IMR-90 (cell line): ENCODE results near the gene HDAC3. TPM values are rescaled to one million over a fixed set of nuclear protein-coding genes. Genes with fewer than 3 reads are reported as not detected.

Experiments
- ATAC-seq: fragments of 200-7000 bp; cut with Tn5 transposase; 2 replicates; pipeline ENCODE4 v1.9.1; 2020; ENCODE audit warnings: low read depth, mild to moderate bottlenecking, moderate library complexity
- BruUV-seq: library from RNA; stranded (reverse); fragments of 400-500 nt; replicated peaks from 2 replicates; lab custom pipeline; 2021; lab: Mats Ljungman, UMichigan
- CTCF ChIA-PET: fragments of 300-600 bp; formaldehyde crosslinking; extraction: SDS; loops from one replicate; lab custom pipeline; 2021; ENCODE audit warnings: antibody characterized with exemption; lab: Yijun Ruan, JAX
- POLR2A ChIA-PET: fragments of 300-600 bp; sonication (Branson Sonifier 250); formaldehyde crosslinking; loops from one replicate; lab custom pipeline; 2022; ENCODE audit warnings: antibody characterized with exemption; ENCODE audit not compliant: unreplicated experiment; lab: Charles Lee
- DNase-seq: peaks from one replicate; pipeline ENCODE4 v3.0.0; 2013
- H2AFZ ChIP-seq: replicated peaks from 2 replicates; pipeline ENCODE3; 2013; ENCODE audit warnings: low read length, mild to moderate bottlenecking; ENCODE audit not compliant: poor library complexity
- H2AK5ac ChIP-seq: 2 replicates; pipeline ENCODE4 v1.6.1; 2013; ENCODE audit warnings: low read depth, low read length, inconsistent platforms
- H2AK9ac ChIP-seq: replicated peaks from 2 replicates; pipeline ENCODE3; 2013; ENCODE audit warnings: mild to moderate bottlenecking, low read depth, low read length, moderate library complexity; ENCODE audit not compliant: poor library complexity
- H2BK120ac ChIP-seq: 2 replicates; pipeline ENCODE4 v1.6.1; 2013; ENCODE audit warnings: low read depth, low read length, inconsistent platforms
- H2BK15ac ChIP-seq: 3 replicates; pipeline ENCODE4 v1.6.1; 2013; ENCODE audit warnings: low read depth, low read length, inconsistent platforms
- H2BK20ac ChIP-seq: 2 replicates; pipeline ENCODE4 v1.6.1; 2013; ENCODE audit warnings: low read depth, mild to moderate bottlenecking, inconsistent platforms, low read length, moderate library complexity
- H2BK5ac ChIP-seq: 2 replicates; pipeline ENCODE4 v1.6.1; 2013; ENCODE audit warnings: mild to moderate bottlenecking, low read depth, low read length, inconsistent platforms; ENCODE audit not compliant: poor library complexity, severe bottlenecking
- H3K14ac ChIP-seq: replicated peaks from 2 replicates; pipeline ENCODE4 v1.6.1; 2013; ENCODE audit warnings: low read depth, low read length, inconsistent platforms
- H3K18ac ChIP-seq: 2 replicates; pipeline ENCODE4 v1.6.1; 2013; ENCODE audit warnings: low read depth, low read length, control low read depth
- H3K23ac ChIP-seq: 2 replicates; pipeline ENCODE4 v1.6.1; 2013; ENCODE audit warnings: low read depth, low read length, inconsistent platforms
- H3K27ac ChIP-seq: 2 replicates; pipeline ENCODE4 v1.5.1; 2013; ENCODE audit warnings: mild to moderate bottlenecking, control low read depth, low read length; ENCODE audit not compliant: insufficient read depth
- H3K27me3 ChIP-seq: 2 replicates; pipeline ENCODE4 v1.6.1; 2013; ENCODE audit warnings: low read length; ENCODE audit not compliant: control insufficient read depth, insufficient read depth
- H3K36me3 ChIP-seq: 2 replicates; pipeline ENCODE4 v1.6.1; 2013; ENCODE audit warnings: low read length, mixed read lengths; ENCODE audit not compliant: control insufficient read depth, insufficient read depth
- H3K4ac ChIP-seq: 2 replicates; pipeline ENCODE4 v1.6.1; 2013; ENCODE audit warnings: low read depth, low read length, inconsistent platforms
- H3K4me1 ChIP-seq: 2 replicates; pipeline ENCODE4 v1.6.1; 2013; ENCODE audit warnings: low read length, mixed read lengths; ENCODE audit not compliant: control insufficient read depth, insufficient read depth
- H3K4me2 ChIP-seq: 2 replicates; pipeline ENCODE4 v1.6.1; 2013; ENCODE audit warnings: low read depth, mild to moderate bottlenecking, control low read depth, low read length, moderate library complexity
- H3K4me3 ChIP-seq: 2 replicates; pipeline ENCODE4 v1.5.1; 2013; ENCODE audit warnings: low read depth, mild to moderate bottlenecking, control low read depth, low read length, moderate library complexity; ENCODE audit not compliant: insufficient read depth
- H3K56ac ChIP-seq: 2 replicates; pipeline ENCODE4 v1.6.1; 2013; ENCODE audit warnings: low read length, inconsistent platforms; ENCODE audit not compliant: insufficient read depth; ENCODE audit errors: extremely low read depth
- H3K79me1 ChIP-seq, 2 experiments: 2 replicates each; pipeline ENCODE4 v1.6.1; 2013; ENCODE audit warnings: low read length in 2 of 2, inconsistent platforms in 1 of 2, low read depth in 1 of 2
- H3K9ac ChIP-seq: 2 replicates; pipeline ENCODE4 v1.6.1; 2013; ENCODE audit warnings: low read depth, low read length, control low read depth
- H3K9me1 ChIP-seq: 2 replicates; pipeline ENCODE4 v1.6.1; 2013; ENCODE audit warnings: low read length, inconsistent platforms; ENCODE audit not compliant: insufficient read depth
- H3K9me3 ChIP-seq: 2 replicates; pipeline ENCODE4 v1.6.1; 2013; ENCODE audit warnings: low read length; ENCODE audit not compliant: control insufficient read depth, insufficient read depth
- H4K20me1 ChIP-seq: 2 replicates; pipeline ENCODE4 v1.6.1; 2013; ENCODE audit warnings: low read length, inconsistent platforms; ENCODE audit not compliant: insufficient read depth
- H4K5ac ChIP-seq: 2 replicates; pipeline ENCODE4 v1.6.1; 2013; ENCODE audit warnings: mild to moderate bottlenecking, low read depth, low read length, control low read depth
- H4K8ac ChIP-seq, 2 experiments: 2 replicates each; pipeline ENCODE4 v1.6.1; 2013; ENCODE audit warnings: low read depth in 2 of 2, low read length in 2 of 2, control low read depth in 1 of 2, inconsistent platforms in 1 of 2
- H4K91ac ChIP-seq: 2 replicates; pipeline ENCODE4 v1.6.1; 2013; ENCODE audit warnings: low read depth, low read length, inconsistent platforms; ENCODE audit not compliant: insufficient read depth
- BHLHE40 ChIP-seq: fragments of 150-350 bp; IDR thresholded peaks from 2 replicates; pipeline ENCODE4 v1.6.1; 2016; ENCODE audit warnings: mild to moderate bottlenecking, low read depth, low read length
- CEBPB ChIP-seq: IDR thresholded peaks from 2 replicates; pipeline ENCODE4 v1.6.1; 2012; ENCODE audit warnings: low read depth, low read length, improper control_type of control experiment
- CHD1 ChIP-seq: IDR thresholded peaks from 2 replicates; pipeline ENCODE4 v1.6.1; 2012; ENCODE audit warnings: low read depth, low read length, improper control_type of control experiment
- MAFK ChIP-seq: IDR thresholded peaks from 2 replicates; pipeline ENCODE4 v1.6.1; 2012; ENCODE audit warnings: low read depth, low read length, improper control_type of control experiment
- MAZ ChIP-seq: IDR thresholded peaks from 2 replicates; pipeline ENCODE4 v1.6.1; 2012; ENCODE audit warnings: low read depth, mild to moderate bottlenecking, low read length, improper control_type of control experiment, moderate library complexity, borderline replicate concordance
- MXI1 ChIP-seq: IDR thresholded peaks from 2 replicates; pipeline ENCODE4 v1.6.1; 2012; ENCODE audit warnings: low read depth, mild to moderate bottlenecking, low read length, moderate library complexity, borderline replicate concordance
- NFE2L2 ChIP-seq: fragments of 150-350 bp; IDR thresholded peaks from 2 replicates; pipeline ENCODE4 v1.6.1; 2016; ENCODE audit warnings: low read depth, mild to moderate bottlenecking, low read length
- POLR2A ChIP-seq: IDR thresholded peaks from 2 replicates; pipeline ENCODE4 v1.6.1; 2012; ENCODE audit warnings: mild to moderate bottlenecking, low read depth, low read length
- RAD21 ChIP-seq: IDR thresholded peaks from 2 replicates; pipeline ENCODE4 v1.6.1; 2012; ENCODE audit warnings: low read length, improper control_type of control experiment
- RCOR1 ChIP-seq: IDR thresholded peaks from 2 replicates; pipeline ENCODE4 v1.6.1; 2012; ENCODE audit warnings: mild to moderate bottlenecking, low read length, improper control_type of control experiment; ENCODE audit not compliant: insufficient replicate concordance
- WGBS, 2 experiments: methylation state at CpG; one replicate each; pipeline versions ENCODE4 v1.1.5 to v1.1.7; 2013; ENCODE audit warnings: missing lambda C conversion rate in 2 of 2; ENCODE audit not compliant: insufficient read length in 1 of 2; ENCODE audit errors: extremely low coverage in 2 of 2; 5-methylcytosine and 5-hydroxymethylcytosine counted together
- dilution Hi-C: fragments of 300-500 bp; cut with HindIII; formaldehyde crosslinking; loops from one replicate; pipeline ENCODE4 v1.14.3; 2018; ENCODE audit warnings: low sequenced_read_pairs; ENCODE audit not compliant: unreplicated experiment
- in situ Hi-C: fragments of 300-500 bp; cut with MboI; formaldehyde crosslinking; loops from 3 replicates; pipeline ENCODE4 v1.14.3; 2019; ENCODE audit warnings: low sequenced_read_pairs, inconsistent platforms, mixed read lengths
- intact Hi-C: fragments of 100-400 bp; cut with micrococcal nuclease; formaldehyde crosslinking; loops from 2 replicates; pipeline ENCODE4 v1.10.0; 2022
- polyA plus RNA-seq, 3 experiments: library from polyadenylated mRNA; depleted of rRNA; stranded (reverse); fragments of >200 nt; gene quantifications; 2 replicates each; pipeline ENCODE4 v1.2.3, GENCODE V29; 2012; ENCODE audit warnings: low replicate concordance in 1 of 3
- total RNA-seq: library from RNA; depleted of rRNA; stranded (reverse); fragments of >200 nt; gene quantifications from 2 replicates; pipeline ENCODE4 v1.2.3, GENCODE V29; 2012
- TF ChIP-seq, protein P1 (sequence below): fragments of 150-350 bp; IDR thresholded peaks from 2 replicates; pipeline ENCODE4 v1.6.1; 2017; ENCODE audit warnings: mild to moderate bottlenecking, antibody characterized with exemption, low read length, low read depth
- TF ChIP-seq, protein P2 (sequence below): fragments of 150-350 bp; IDR thresholded peaks from 2 replicates; pipeline ENCODE4 v1.6.1; 2016; ENCODE audit warnings: low read depth, mild to moderate bottlenecking, low read length, moderate library complexity, borderline replicate concordance

HDAC3 gene
- total and polyA plus RNA-seq, 2 of the 4 experiments (the other 2 are of a cell fraction), result 84.2 to 89.7 TPM

DNA sequence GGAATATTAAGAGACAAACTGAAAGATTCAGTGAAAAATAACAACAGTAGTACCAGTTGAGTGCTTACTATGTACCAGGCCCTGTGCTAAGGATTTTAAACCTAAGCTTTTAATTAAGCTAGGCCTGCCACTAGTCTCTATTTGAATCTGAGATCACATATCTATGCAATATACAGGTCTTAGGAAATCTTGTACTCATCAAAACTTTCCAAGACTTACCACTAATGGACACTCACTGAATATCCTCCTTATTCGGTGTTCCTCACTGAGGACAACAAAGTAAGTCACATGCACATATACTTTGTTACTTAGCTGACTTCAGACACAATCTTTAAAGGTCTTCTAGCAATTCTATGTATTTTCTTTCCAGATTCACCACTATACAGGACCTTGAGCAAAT is 50.4 kb downstream of the HDAC3 start:
- intact Hi-C loops (no loop called here), in situ Hi-C loops (loop anchor here (25.0 kb wide), 1 partner anchor 899 kb away; the partner anchor contains the start of genes HARS1 and HARS2), dilution Hi-C loops (no loop called here)
- H2BK120ac ChIP-seq, result no peak overlapping the region
- no peak overlapping the region for H2AK5ac ChIP-seq
- H4K5ac ChIP-seq, result no peak overlapping the region
- 100% methylated on average over 1 of the region's 1 CpG; no CpG with 5 or more reads in 1 of the 2 experiments for WGBS, 2 experiments
- no peak overlapping the region for H2BK15ac ChIP-seq
- H2BK20ac ChIP-seq, result no peak overlapping the region
- peaks cover 12% of the 10 kb centered on the region for H3K36me3 ChIP-seq
- H3K14ac ChIP-seq, result no peak overlapping the region
- no peak overlapping the region for H3K18ac ChIP-seq
- no peak overlapping the region for H4K8ac ChIP-seq
- no peaks in the 10 kb centered on the region for H3K4me1 ChIP-seq
- H2BK5ac ChIP-seq, result no peak overlapping the region
- no peak overlapping the region for H2AK9ac ChIP-seq
- no peak overlapping the region for H3K4me3 ChIP-seq
- H3K27me3 ChIP-seq, result no peaks in the 10 kb centered on the region
- no TSS peak for BruUV-seq
- ATAC-seq (no peak), DNase-seq (no peak)
- ChIA-PET CTCF (no interaction called here), POLR2A (no interaction called here)
- no peak overlapping the region for H3K9ac ChIP-seq
- H2AFZ ChIP-seq, result no peak overlapping the region
- no peaks in the 10 kb centered on the region for H3K9me1 ChIP-seq
- H4K20me1 ChIP-seq, result no peaks in the 10 kb centered on the region
- no peak overlapping the region for H3K4ac ChIP-seq
- H3K27ac ChIP-seq, result no peak overlapping the region
- TF ChIP-seq MXI1, result no peak
- TF ChIP-seq RCOR1, result no peak
- no peak for TF ChIP-seq BHLHE40
- no peak for TF ChIP-seq CEBPB
- no peak for TF ChIP-seq NFE2L2
- no peak for TF ChIP-seq POLR2A
- TF ChIP-seq CHD1, result no peak
- TF ChIP-seq, protein P1, sequence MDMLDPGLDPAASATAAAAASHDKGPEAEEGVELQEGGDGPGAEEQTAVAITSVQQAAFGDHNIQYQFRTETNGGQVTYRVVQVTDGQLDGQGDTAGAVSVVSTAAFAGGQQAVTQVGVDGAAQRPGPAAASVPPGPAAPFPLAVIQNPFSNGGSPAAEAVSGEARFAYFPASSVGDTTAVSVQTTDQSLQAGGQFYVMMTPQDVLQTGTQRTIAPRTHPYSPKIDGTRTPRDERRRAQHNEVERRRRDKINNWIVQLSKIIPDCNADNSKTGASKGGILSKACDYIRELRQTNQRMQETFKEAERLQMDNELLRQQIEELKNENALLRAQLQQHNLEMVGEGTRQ, result no peak
- TF ChIP-seq MAZ, result no peak
- TF ChIP-seq MAFK, result no peak
- TF ChIP-seq, protein P2, sequence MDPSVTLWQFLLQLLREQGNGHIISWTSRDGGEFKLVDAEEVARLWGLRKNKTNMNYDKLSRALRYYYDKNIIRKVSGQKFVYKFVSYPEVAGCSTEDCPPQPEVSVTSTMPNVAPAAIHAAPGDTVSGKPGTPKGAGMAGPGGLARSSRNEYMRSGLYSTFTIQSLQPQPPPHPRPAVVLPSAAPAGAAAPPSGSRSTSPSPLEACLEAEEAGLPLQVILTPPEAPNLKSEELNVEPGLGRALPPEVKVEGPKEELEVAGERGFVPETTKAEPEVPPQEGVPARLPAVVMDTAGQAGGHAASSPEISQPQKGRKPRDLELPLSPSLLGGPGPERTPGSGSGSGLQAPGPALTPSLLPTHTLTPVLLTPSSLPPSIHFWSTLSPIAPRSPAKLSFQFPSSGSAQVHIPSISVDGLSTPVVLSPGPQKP, result no peak
- TF ChIP-seq RAD21, result no peak
- no peak overlapping the region for H3K23ac ChIP-seq
- H3K4me2 ChIP-seq, result no peak overlapping the region
- no peak overlapping the region for H3K56ac ChIP-seq
- H3K9me3 ChIP-seq, result no peaks in the 10 kb centered on the region
- H4K91ac ChIP-seq, result no peak overlapping the region
- peaks cover 24 to 28% of the 10 kb centered on the region in 2 experiments for H3K79me1 ChIP-seq
